PC-3 (cell line): ENCODE data around the gene DDOST.

Experiments
- EZH2 ChIP-seq: fragments of 300-600 bp; sonication (generic); IDR thresholded peaks from one replicate; pipeline ENCODE4 v1.6.1; 2017; ENCODE audit warnings: antibody characterized with exemption, mild to moderate bottlenecking, low read length; ENCODE audit not compliant: unreplicated experiment
- EZH2phosphoT487 ChIP-seq: fragments of 300-600 bp; sonication (generic); IDR thresholded peaks from 2 replicates; pipeline ENCODE4 v1.6.1; 2018; ENCODE audit warnings: mild to moderate bottlenecking, antibody characterized with exemption, low read length, borderline replicate concordance
- TF ChIP-seq, protein P1 (sequence below): fragments of 300-600 bp; sonication (generic); conservative IDR thresholded peaks from 2 replicates; pipeline ENCODE4 v1.5.1; 2017; ENCODE audit warnings: antibody characterized with exemption, low read depth, mild to moderate bottlenecking, low read length

DNA sequence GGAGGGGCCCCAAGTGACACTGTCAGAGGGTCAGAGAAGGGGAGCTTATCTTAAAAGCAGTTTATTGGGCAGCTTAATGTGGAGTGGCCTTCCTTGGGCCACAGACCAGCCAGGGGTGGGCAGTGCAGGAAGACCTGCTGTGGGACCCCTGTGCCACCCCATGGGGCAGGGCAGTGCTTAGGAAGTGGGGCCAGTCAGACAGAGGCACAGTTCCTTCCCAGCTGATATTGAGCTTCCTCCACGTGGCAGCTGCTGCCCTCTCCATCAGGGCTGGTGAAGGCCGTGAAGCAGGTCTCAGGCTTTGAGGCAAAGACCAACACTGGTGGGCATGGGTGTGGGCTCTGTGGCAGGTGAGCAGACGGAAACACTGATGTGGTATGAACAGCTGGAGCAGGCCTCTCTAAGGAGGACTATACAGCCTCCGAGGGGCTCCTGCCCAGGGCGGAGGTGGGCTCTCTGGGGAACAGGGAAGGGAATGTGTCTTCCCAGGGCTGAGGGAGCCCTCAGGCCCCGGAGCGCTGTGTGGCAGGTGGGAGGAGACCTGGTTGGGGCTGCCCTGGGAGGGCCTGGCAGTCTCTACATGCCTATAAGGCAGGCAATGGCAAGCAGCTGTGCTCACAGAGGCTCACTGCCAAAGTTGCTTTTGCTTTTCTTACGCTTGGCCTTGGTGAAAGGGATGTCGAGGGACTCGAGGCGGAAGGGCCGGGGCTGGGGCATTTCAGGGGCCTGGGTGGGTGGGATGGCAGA lies 3.0 kb upstream of the DDOST start:
- TF ChIP-seq EZH2 (no peak), EZH2phosphoT487 (no peak)
- TF ChIP-seq, protein P1, sequence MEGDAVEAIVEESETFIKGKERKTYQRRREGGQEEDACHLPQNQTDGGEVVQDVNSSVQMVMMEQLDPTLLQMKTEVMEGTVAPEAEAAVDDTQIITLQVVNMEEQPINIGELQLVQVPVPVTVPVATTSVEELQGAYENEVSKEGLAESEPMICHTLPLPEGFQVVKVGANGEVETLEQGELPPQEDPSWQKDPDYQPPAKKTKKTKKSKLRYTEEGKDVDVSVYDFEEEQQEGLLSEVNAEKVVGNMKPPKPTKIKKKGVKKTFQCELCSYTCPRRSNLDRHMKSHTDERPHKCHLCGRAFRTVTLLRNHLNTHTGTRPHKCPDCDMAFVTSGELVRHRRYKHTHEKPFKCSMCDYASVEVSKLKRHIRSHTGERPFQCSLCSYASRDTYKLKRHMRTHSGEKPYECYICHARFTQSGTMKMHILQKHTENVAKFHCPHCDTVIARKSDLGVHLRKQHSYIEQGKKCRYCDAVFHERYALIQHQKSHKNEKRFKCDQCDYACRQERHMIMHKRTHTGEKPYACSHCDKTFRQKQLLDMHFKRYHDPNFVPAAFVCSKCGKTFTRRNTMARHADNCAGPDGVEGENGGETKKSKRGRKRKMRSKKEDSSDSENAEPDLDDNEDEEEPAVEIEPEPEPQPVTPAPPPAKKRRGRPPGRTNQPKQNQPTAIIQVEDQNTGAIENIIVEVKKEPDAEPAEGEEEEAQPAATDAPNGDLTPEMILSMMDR, result no peak
